Measurements from ENCODE around the gene PPP2R5E. TPM values are rescaled to one million over a fixed set of nuclear protein-coding genes. Genes with fewer than 3 reads are reported as not detected.

Gene PPP2R5E
- total and polyA plus RNA-seq, 8 donors: 7.2 to 32.9 (median 14.2) TPM

DNA sequence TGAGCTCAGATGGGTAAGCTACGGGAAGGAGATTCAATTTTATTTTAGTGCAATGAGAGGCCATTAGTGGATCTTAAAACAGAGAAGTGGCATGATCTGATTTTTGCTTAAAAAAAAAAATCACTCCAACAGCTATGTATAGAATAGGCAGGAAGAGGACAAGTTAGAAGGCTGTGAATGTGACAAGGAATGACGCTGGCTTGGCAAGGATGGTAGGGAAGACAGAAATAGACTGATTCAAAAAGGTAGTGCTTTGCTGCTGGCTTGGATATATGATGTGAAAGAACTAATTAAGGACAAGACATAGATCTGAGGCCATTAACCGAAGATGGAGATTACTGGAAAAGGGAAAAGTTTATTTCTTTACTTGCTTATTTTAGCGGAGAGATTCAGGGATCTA is 119.3 kb downstream of the PPP2R5E start:
- TF ChIP-seq, protein P1, sequence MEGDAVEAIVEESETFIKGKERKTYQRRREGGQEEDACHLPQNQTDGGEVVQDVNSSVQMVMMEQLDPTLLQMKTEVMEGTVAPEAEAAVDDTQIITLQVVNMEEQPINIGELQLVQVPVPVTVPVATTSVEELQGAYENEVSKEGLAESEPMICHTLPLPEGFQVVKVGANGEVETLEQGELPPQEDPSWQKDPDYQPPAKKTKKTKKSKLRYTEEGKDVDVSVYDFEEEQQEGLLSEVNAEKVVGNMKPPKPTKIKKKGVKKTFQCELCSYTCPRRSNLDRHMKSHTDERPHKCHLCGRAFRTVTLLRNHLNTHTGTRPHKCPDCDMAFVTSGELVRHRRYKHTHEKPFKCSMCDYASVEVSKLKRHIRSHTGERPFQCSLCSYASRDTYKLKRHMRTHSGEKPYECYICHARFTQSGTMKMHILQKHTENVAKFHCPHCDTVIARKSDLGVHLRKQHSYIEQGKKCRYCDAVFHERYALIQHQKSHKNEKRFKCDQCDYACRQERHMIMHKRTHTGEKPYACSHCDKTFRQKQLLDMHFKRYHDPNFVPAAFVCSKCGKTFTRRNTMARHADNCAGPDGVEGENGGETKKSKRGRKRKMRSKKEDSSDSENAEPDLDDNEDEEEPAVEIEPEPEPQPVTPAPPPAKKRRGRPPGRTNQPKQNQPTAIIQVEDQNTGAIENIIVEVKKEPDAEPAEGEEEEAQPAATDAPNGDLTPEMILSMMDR (IDR thresholded peaks at IDR 0.05): no peak
- no peak for TF ChIP-seq EP300 (IDR thresholded peaks at IDR 0.05)
- TF ChIP-seq POLR2A (IDR thresholded peaks at IDR 0.05): no peak
- no peak for TF ChIP-seq POLR2AphosphoS5 (IDR thresholded peaks at IDR 0.05)
- DNase-seq: no peak
- H3K27ac ChIP-seq: no peak overlapping the region
- no peak overlapping the region for H3K4me3 ChIP-seq
- H3K9me3 ChIP-seq: no peaks in the 10 kb centered on the region
- no peaks in the 10 kb centered on the region for H3K27me3 ChIP-seq
- peaks cover 0 to 18% (median 0%) of the 10 kb centered on the region in 4 donors for H3K4me1 ChIP-seq
- intact Hi-C loops (cut with DNase I; ENCODE audit: low total_unique reads): no loop called here
- peaks cover 0 to 27% (median 24%) of the 10 kb centered on the region in 4 donors for H3K36me3 ChIP-seq
- 93 to 96% (median 95%) methylated on average over 4 of the region's 4 CpGs for WGBS, 5 donors

DNA sequence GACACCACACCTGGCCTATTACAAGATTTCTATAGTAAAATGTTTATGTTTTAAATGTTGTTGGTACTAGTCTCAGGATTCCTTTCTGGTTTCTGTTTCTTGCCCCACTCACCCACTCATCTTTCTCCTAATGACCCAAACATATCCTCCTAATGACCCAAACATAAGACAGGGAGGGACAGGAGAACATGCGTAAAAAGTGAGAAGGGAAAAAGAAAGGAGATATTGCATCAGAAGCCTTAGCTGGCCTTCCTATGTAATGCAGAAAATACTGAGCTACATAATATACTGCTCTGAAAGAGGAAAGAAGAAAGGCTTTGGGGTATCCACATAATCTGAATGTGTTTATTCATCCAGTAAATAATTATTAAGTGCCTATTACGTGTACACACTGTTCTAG is 119.8 kb downstream of the PPP2R5E start:
- no peak for DNase-seq
- WGBS, 5 donors: 82 to 94% (median 92%) methylated on average over 2 of the region's 2 CpGs

DNA sequence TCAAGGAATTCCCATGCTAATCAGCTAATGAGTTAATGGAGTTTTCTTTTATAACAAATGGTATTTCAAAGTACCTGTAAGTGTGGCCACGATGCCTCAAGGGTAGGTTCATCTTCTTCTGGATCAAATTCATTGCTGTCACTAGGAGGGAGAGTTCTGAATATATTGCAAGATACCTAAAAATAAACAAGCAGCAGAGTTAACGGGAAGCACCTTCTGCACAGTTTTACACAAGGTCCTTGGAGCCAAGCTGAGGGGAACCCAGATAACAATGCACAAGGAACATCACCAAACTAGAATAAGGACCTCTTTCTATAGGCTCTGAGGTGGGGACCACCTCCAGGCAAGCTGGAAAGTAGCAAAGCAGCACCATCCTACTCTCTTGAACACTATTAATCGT is 121.3 kb downstream of the PPP2R5E start:
- intact Hi-C loops (cut with DNase I; ENCODE audit: low total_unique reads): no loop called here
- Histone ChIP-seq H3K4me3 (no peak overlapping the region), H3K27me3 (no peaks in the 10 kb centered on the region), H3K27ac (no peak overlapping the region), H3K36me3 (peaks cover 0 to 32% (median 24%) of the 10 kb centered on the region in 4 donors), H3K4me1 (peaks cover 0 to 12% (median 0%) of the 10 kb centered on the region in 4 donors), H3K9me3 (no peaks in the 10 kb centered on the region)
- TF ChIP-seq POLR2A (IDR thresholded peaks at IDR 0.05) (no peak), EP300 (IDR thresholded peaks at IDR 0.05) (no peak), POLR2AphosphoS5 (IDR thresholded peaks at IDR 0.05) (no peak)
- TF ChIP-seq, protein P1 (IDR thresholded peaks at IDR 0.05): no peak
- 67 to 81% (median 78%) methylated on average over 3 of the region's 3 CpGs for WGBS, 5 donors
- no peak for DNase-seq

More for the DNA sequence above, 119.8 kb downstream of the PPP2R5E start:
- H3K4me3 ChIP-seq: no peak overlapping the region
- TF ChIP-seq POLR2A (IDR thresholded peaks at IDR 0.05) (no peak), POLR2AphosphoS5 (IDR thresholded peaks at IDR 0.05) (no peak), EP300 (IDR thresholded peaks at IDR 0.05) (no peak)
- TF ChIP-seq, protein P1 (IDR thresholded peaks at IDR 0.05): no peak
- intact Hi-C loops (cut with DNase I; ENCODE audit: low total_unique reads): no loop called here
- H3K27me3 ChIP-seq: no peaks in the 10 kb centered on the region
- no peak overlapping the region for H3K27ac ChIP-seq
- H3K36me3 ChIP-seq: peaks cover 0 to 28% (median 24%) of the 10 kb centered on the region in 4 donors
- H3K9me3 ChIP-seq: no peaks in the 10 kb centered on the region
- peaks cover 0 to 13% (median 0%) of the 10 kb centered on the region in 4 donors for H3K4me1 ChIP-seq

DNA sequence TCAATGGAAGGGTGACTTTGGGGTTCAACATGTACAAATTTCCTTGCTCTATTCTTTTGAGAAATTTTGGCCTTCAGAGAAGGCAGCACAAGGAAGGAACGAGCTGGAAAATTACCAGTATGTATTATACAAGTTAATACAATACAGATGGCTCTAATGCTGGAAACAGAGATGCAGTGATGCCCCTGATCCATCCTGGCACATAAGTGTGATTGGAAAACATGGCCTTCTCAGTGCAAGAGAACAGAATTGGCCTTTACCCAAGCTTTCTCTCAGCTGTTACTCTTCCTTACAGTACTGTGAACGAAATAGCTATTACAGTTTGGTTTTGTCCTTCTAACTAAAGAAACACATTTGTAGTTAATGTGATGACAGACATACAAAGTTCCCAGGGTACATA is 122.0 kb downstream of the PPP2R5E start:
- Histone ChIP-seq H3K27ac (no peak overlapping the region), H3K4me3 (no peak overlapping the region), H3K27me3 (no peaks in the 10 kb centered on the region), H3K4me1 (peaks cover 0 to 7% (median 0%) of the 10 kb centered on the region in 4 donors), H3K36me3 (peaks cover 0 to 32% (median 24%) of the 10 kb centered on the region in 4 donors), H3K9me3 (no peaks in the 10 kb centered on the region)
- intact Hi-C loops (cut with DNase I; ENCODE audit: low total_unique reads): no loop called here
- WGBS, 5 donors: 77 to 92% (median 89%) methylated on average over 2 of the region's 2 CpGs
- no peak for DNase-seq
- no peak for TF ChIP-seq POLR2A (IDR thresholded peaks at IDR 0.05)
- no peak for TF ChIP-seq POLR2AphosphoS5 (IDR thresholded peaks at IDR 0.05)
- TF ChIP-seq EP300 (IDR thresholded peaks at IDR 0.05): no peak
- TF ChIP-seq, protein P1 (IDR thresholded peaks at IDR 0.05): no peak
